Subcutaneous abdominal adipose tissue (tissue), 5 donors: ENCODE measurements around the gene PACC1.

Experiments
- H3K27ac ChIP-seq: one replicate; pipeline ENCODE4 v1.7.0; 2013; ENCODE audit warnings: low read depth, mild to moderate bottlenecking, inconsistent platforms, low read length, moderate library complexity
- H3K27me3 ChIP-seq, 5 donors: one replicate each; pipeline ENCODE4 v1.7.0; 2013; ENCODE audit warnings: low read length in 5 of 5, inconsistent platforms in 1 of 5; ENCODE audit not compliant: control insufficient read depth in 5 of 5, insufficient read depth in 4 of 5
- H3K36me3 ChIP-seq, 5 donors: one replicate each; pipeline ENCODE4 v1.7.0; 2013; ENCODE audit warnings: low read length in 5 of 5; ENCODE audit not compliant: control insufficient read depth in 5 of 5, insufficient read depth in 5 of 5
- H3K4me1 ChIP-seq, 5 donors: one replicate each; pipeline ENCODE4 v1.7.0; 2013; ENCODE audit warnings: low read length in 5 of 5, mild to moderate bottlenecking in 3 of 5, moderate library complexity in 1 of 5; ENCODE audit not compliant: control insufficient read depth in 5 of 5, insufficient read depth in 5 of 5
- H3K4me3 ChIP-seq, 5 donors: one replicate each; pipeline ENCODE4 v1.7.0; 2013; ENCODE audit warnings: low read length in 5 of 5, low read depth in 1 of 5
- H3K9ac ChIP-seq, 5 donors: one replicate each; pipeline ENCODE4 v1.7.0; 2013; ENCODE audit warnings: low read length in 5 of 5, mild to moderate bottlenecking in 4 of 5, moderate library complexity in 3 of 5
- H3K9me3 ChIP-seq, 5 donors: one replicate each; pipeline ENCODE4 v1.7.0; 2013; ENCODE audit warnings: low read length in 5 of 5; ENCODE audit not compliant: control insufficient read depth in 5 of 5
- donor health status: healthy.
- donor health status: healthy.
- donor health status: healthy.
- donor health status: healthy.
- donor health status: healthy.

PACC1 gene

GRCh38 chr1:212414328-212415106, at the start of gene PACC1:
Gene PACC1, minus strand, starts transcription at chr1:212414886. Its CDS starts 129 bp downstream, at chr1:212414757.
- H3K9ac ChIP-seq, result peak within 1 kb of the TSS in 4 of 5 donors; percentile 9 to 75 (median 50)

GRCh38 chr1:212463565-212464285, 49.0 kb upstream of the PACC1 start:
- no peak overlapping the region for H3K4me3 ChIP-seq
- no peak overlapping the region for H3K27ac ChIP-seq
- H3K4me1 ChIP-seq, result no peaks in the 10 kb centered on the region

More at GRCh38 chr1:212414328-212415106, at the start of gene PACC1:
- H3K27ac ChIP-seq, result peak within 1 kb of the TSS; percentile 16
- peaks cover 0 to 16% (median 7%) of the 10 kb centered on the region in 5 donors for H3K36me3 ChIP-seq
- no peaks in the 10 kb centered on the region for H3K9me3 ChIP-seq
- no peaks in the 10 kb centered on the region for H3K27me3 ChIP-seq
- peaks cover 5 to 27% (median 18%) of the 10 kb centered on the region in 5 donors for H3K4me1 ChIP-seq
- peak within 1 kb of the TSS; percentile 64 to 89 (median 87) for H3K4me3 ChIP-seq

GRCh38 chr1:212461916-212462660, 47.4 kb upstream of the PACC1 start:
- Histone ChIP-seq H3K9ac (no peak overlapping the region), H3K36me3 (no peaks in the 10 kb centered on the region), H3K4me1 (no peaks in the 10 kb centered on the region), H3K4me3 (no peak overlapping the region), H3K9me3 (peaks cover 0 to 11% (median 3%) of the 10 kb centered on the region in 5 donors), H3K27ac (no peak overlapping the region), H3K27me3 (no peaks in the 10 kb centered on the region)

More at GRCh38 chr1:212463565-212464285, 49.0 kb upstream of the PACC1 start:
- no peaks in the 10 kb centered on the region for H3K36me3 ChIP-seq
- H3K9ac ChIP-seq, result no peak overlapping the region
- H3K27me3 ChIP-seq, result no peaks in the 10 kb centered on the region
- no peaks in the 10 kb centered on the region for H3K9me3 ChIP-seq

- Histone ChIP-seq H3K36me3 (no peaks in the 10 kb centered on the region), H3K9me3 (peaks cover 0 to 11% (median 3%) of the 10 kb centered on the region in 5 donors), H3K27me3 (no peaks in the 10 kb centered on the region), H3K27ac (no peak overlapping the region), H3K4me1 (peaks cover 2 to 10% (median 8%) of the 10 kb centered on the region in 5 donors), H3K4me3 (no peak overlapping the region), H3K9ac (no peak overlapping the region)
These were observed 45.7 kb upstream of the PACC1 start for GRCh38 chr1:212460376-212460775.

- Histone ChIP-seq H3K27ac (no peak overlapping the region), H3K27me3 (no peaks in the 10 kb centered on the region), H3K9me3 (peaks cover 0 to 11% (median 3%) of the 10 kb centered on the region in 5 donors), H3K4me1 (peaks cover 2 to 10% (median 8%) of the 10 kb centered on the region in 5 donors), H3K36me3 (no peaks in the 10 kb centered on the region), H3K9ac (no peak overlapping the region), H3K4me3 (no peak overlapping the region)
These were observed 45.0 kb upstream of the PACC1 start for GRCh38 chr1:212459656-212460055.

GRCh38 chr1:212458817-212459216, 44.1 kb upstream of the PACC1 start:
- Histone ChIP-seq H3K36me3 (no peaks in the 10 kb centered on the region), H3K4me3 (no peak overlapping the region), H3K4me1 (peaks cover 2 to 10% (median 8%) of the 10 kb centered on the region in 5 donors), H3K27me3 (no peaks in the 10 kb centered on the region), H3K9ac (no peak overlapping the region), H3K9me3 (peaks cover 0 to 11% (median 3%) of the 10 kb centered on the region in 5 donors), H3K27ac (no peak overlapping the region)

GRCh38 chr1:212457740-212458338, 43.2 kb upstream of the PACC1 start:
- Histone ChIP-seq H3K9me3 (peaks cover 0 to 11% (median 3%) of the 10 kb centered on the region in 5 donors), H3K27me3 (no peaks in the 10 kb centered on the region), H3K27ac (no peak overlapping the region), H3K36me3 (no peaks in the 10 kb centered on the region), H3K4me3 (no peak overlapping the region), H3K9ac (no peak overlapping the region), H3K4me1 (peaks cover 2 to 14% (median 8%) of the 10 kb centered on the region in 5 donors)

- Histone ChIP-seq H3K27ac (no peak overlapping the region), H3K27me3 (no peaks in the 10 kb centered on the region), H3K9me3 (peaks cover 0 to 11% (median 3%) of the 10 kb centered on the region in 5 donors), H3K4me3 (peak overlapping the region in 3 of 5 donors; percentile 12 to 46 (median 31)), H3K36me3 (no peaks in the 10 kb centered on the region), H3K9ac (peak overlapping the region in 1 of 5 donors; percentile 23), H3K4me1 (peaks cover 2 to 19% (median 13%) of the 10 kb centered on the region in 5 donors)
These were observed 41.3 kb upstream of the PACC1 start for GRCh38 chr1:212455803-212456528.

GRCh38 chr1:212455401-212455800, 40.7 kb upstream of the PACC1 start:
- Histone ChIP-seq H3K27me3 (no peaks in the 10 kb centered on the region), H3K4me1 (peaks cover 2 to 19% (median 13%) of the 10 kb centered on the region in 5 donors), H3K27ac (no peak overlapping the region), H3K9me3 (peaks cover 0 to 11% (median 3%) of the 10 kb centered on the region in 5 donors), H3K9ac (peak overlapping the region in 1 of 5 donors; percentile 23), H3K36me3 (no peaks in the 10 kb centered on the region), H3K4me3 (no peak overlapping the region)
